ENCODE data around the gene SLN.
"Not testable (repeated sequence)": the region's sequence is repeated elsewhere in the genome, so short reads cannot be mapped to it uniquely, and the experiment has no call there.

Gene SLN

GRCh38 chr11:107711861-107712755 lies at the start of gene SLN:
Gene SLN (minus strand): TSS chr11:107712056.
- DNase-seq (ENCODE audit: insufficient read length, low spot score): no peak
- no peak for FAIRE-seq

DNA sequence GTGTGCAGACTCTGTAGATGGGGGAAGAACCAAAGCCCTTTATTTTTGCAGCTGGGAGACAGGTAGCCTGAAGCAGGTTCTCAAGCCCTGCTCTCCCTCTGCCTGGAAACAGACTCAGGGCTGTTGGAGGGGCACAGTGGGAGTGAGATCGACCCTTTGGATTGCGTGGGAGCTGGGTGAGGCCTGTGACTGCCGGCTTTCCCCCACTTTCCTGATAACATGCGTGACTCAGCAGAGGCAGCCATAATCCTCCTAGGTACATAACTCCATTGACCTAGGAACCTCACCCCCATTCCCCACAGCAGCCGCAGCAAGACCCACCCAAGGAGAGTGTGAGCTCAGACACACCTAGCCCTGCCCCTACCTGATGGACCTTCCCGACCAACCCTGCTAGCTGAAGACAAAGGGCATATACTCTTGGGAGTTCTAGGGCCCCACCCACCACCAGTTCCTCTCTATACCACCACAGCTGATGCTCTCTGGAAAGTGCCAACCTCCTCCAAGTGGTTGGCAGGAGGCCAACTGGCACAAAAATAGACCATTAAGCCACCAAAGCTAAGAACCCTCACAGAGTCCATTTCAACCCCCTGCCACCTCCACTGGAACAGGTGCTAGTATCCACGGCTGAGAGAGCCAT lies 47.0 kb upstream of the SLN start:
- not testable (repeated sequence) for FAIRE-seq; DNase-seq (ENCODE audit: insufficient read length, low spot score)

DNA sequence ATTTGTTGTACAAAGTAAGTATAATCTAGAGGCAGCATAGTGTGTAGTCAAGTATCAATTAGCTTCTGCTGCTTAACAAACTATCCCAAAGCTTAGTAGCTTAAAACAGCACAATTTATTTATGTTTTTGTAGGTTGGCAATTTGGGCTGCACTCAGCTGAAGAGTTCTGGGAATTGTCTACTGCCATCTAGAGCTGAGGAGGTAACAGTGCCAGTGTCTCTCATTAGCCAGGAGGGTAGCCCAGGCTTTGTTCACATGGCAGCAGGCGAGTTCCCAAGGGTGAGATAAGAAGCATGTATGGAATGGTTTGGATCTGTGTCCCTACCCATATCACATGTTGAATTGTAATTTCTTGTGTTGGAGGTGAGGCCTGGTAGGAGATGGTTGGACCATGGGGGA lies 45.8 kb upstream of the SLN start:
- FAIRE-seq (peak; percentile 40), DNase-seq (ENCODE audit: insufficient read length, low spot score) (no peak)

- DNase-seq (ENCODE audit: insufficient read length, low spot score): no peak
- FAIRE-seq: no peak
Observed at GRCh38 chr11:107756553-107756952, 44.7 kb upstream of the SLN start.

- DNase-seq (ENCODE audit: insufficient read length, low spot score) (no peak), FAIRE-seq (no peak)
Observed at GRCh38 chr11:107752949-107753822, 41.3 kb upstream of the SLN start.

DNA sequence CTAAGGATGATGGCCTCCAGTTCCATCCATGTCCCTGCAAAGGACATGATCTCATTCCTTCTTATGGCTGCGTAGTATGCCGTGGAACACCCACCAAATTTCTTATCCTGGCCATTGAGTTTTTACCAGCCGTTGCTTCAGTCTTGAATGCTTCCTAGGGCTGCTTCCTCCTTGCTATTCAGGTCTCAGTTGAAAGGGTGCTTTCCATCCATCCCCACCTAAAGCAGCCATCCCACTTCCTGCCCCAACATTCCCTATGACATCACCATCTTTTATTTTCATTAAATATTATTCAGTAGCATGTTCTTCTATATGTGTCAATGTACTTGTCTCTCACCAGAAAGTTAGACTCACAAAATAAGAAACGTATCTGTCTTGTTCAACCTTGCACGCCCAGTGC lies 40.7 kb upstream of the SLN start:
- FAIRE-seq: no peak
- DNase-seq (ENCODE audit: insufficient read length, low spot score): no peak

- FAIRE-seq (no peak), DNase-seq (ENCODE audit: insufficient read length, low spot score) (no peak)
Observed at GRCh38 chr11:107751082-107751481, 39.2 kb upstream of the SLN start.

DNA sequence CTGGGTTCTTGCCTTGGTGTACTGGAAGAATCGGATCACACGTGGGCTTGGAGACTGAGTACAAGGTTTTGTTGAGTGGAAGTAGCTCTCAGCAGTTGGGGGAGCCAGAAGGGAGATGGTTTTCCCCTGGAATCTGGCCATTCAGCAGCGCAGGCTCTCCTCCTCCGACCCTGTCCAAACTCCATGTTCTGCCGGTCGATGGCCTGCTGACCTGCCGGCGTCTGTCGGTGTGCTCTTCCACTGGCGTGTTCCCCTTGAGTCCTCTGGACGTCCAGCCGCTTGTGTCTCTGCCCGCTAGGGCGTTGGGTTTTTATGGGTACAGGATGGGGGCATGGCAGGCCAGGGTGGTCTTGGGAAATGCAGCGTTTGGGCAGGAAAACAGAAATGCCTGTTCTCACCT lies 38.5 kb upstream of the SLN start:
- FAIRE-seq: no peak

GRCh38 chr11:107747622-107748021 lies 35.8 kb upstream of the SLN start:
- DNase-seq (ENCODE audit: insufficient read length, low spot score) (no peak), FAIRE-seq (no peak)

More for the DNA sequence above, 38.5 kb upstream of the SLN start:
- no peak for DNase-seq (ENCODE audit: insufficient read length, low spot score)

DNA sequence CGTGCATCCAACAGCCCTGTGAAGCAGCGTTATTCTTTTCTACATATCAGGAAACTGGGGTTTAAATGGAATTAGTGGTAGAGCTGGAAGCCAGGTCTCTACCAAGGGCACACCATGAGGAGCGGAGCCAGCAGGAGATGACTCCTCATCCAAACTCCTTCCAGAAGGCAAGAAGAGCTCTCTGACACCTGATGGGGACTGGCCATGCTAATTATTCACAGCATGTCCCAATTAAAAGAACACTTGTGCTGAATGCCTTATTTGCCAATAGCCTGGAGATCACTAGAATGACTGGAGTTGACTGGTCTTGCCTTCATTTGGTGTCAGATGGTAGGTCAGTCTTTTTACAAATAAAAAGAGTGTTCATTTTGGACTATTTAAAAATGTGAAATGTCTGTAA lies 32.9 kb upstream of the SLN start:
- no peak for DNase-seq (ENCODE audit: insufficient read length, low spot score)
- no peak for FAIRE-seq

GRCh38 chr11:107743191-107743590 lies 31.3 kb upstream of the SLN start:
- no peak for FAIRE-seq
- no peak for DNase-seq (ENCODE audit: insufficient read length, low spot score)

DNA sequence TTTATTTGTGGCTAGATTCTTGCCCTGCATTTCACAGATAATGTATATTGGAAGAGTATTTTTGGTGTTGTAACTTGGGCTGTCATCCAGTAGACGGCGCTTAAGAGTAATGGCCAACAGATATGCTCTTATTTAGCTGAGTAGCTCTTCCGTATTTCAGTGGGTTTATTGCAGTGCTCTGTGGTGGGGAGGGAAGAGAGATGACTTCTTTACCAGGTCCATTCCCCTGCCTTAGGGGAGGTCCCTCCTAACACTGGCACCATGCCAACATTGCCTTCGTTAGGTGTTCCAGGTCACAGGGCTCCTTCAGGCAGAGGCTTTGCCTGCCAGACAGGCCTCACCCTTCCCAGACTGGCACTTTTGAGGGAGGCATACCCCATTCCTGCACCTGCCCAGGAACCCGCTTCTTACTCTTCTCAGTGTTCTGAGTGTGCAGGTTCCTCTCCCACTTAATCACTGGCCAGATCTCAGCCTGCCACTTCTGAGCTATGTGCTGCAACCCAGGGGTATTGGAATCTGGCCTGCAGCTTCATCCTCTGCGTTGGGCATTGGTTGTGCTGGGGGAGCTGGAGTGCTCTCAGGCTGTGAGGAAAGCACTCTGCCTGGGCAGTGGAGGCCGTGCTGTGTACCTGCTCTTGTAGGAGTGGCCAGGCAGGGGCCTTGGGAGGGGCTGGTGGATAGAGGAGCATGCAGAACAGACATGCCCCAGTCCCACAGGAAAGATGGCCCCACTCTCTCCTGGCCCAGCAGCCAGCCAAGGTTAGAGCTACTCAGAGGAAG lies 29.4 kb upstream of the SLN start:
- peak; percentile 10 for DNase-seq (ENCODE audit: insufficient read length, low spot score)
- no peak for FAIRE-seq

DNA sequence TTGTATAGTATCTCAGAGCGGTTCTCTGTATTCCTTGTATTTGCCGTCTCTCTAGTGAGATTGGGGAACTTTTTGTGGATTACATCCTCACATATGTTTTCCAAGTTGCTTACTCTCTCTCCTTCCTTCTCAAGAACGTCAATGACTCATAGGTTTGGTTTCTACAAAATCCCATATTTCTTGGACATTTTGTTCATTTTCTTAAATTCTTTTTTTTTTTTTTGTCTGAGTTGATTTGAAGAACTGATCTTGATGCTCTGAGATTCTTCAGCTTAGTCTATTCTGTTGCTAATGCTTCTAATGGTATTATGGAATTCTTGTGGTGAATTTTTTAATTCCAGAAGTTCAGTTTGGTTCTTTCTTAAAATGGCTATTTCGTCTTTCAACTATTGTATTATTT lies 28.4 kb upstream of the SLN start:
- no peak for FAIRE-seq

GRCh38 chr11:107736546-107736945 lies 24.7 kb upstream of the SLN start:
- no peak for DNase-seq (ENCODE audit: insufficient read length, low spot score)
- FAIRE-seq: no peak

More for the DNA sequence above, 28.4 kb upstream of the SLN start:
- no peak for DNase-seq (ENCODE audit: insufficient read length, low spot score)

DNA sequence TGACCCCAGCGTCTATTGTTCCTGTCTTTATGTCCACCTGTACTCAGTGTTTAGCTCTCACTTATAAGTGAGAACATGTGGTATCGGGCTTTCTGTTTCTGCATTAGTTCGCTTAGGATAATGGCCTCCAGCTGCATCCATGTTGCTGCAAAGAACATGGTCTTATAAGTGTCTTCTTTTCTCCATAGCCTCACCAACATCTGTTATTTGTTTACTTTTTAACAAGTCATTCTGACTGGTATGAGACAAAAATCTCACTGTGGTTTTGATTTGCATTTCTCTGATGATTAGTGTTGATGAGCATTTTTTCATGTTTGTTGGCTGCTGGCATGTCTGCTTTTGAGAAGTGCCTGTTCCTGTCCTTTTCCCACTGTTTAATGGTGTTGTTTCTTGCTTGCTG lies 21.7 kb upstream of the SLN start:
- no peak for FAIRE-seq
- DNase-seq (ENCODE audit: insufficient read length, low spot score): no peak

- FAIRE-seq (no peak), DNase-seq (ENCODE audit: insufficient read length, low spot score) (no peak)
Observed at GRCh38 chr11:107732689-107733051, 20.8 kb upstream of the SLN start.

DNA sequence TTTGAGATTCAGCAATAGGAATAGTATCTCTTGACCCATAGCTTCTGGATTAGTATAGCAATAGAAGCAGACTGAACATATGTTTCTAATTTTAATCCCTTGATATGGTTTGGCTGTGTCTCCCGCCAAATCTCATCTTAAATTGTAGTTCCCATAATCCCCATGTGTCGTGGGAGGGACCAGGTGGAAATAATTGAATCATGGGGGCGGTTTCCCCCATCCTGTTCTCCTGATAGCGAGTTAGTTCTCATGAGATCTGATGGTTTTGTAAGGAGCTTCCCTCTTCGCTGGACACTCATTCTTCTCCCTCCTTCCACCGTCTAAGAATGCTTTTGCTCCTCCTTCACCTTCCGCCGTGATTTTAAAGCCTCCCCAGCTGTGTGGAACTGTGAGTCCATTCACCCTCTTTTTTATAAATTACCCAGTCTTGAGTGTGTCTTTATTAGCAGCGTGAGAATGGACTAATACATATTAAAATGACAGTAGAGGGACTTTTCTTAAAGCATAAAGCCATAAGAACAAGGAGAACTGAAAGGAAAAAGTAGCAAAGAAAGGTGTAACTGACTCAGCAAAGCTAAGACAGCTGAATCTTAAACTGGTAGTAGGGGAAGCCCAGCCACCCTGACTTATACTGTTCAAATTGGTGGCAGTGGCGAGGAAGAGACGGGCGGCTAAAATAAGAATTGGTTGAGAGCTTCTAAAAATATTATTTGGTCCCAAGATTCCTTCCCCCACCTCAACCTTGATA lies 20.3 kb upstream of the SLN start:
- FAIRE-seq (no peak), DNase-seq (ENCODE audit: insufficient read length, low spot score) (no peak)

DNA sequence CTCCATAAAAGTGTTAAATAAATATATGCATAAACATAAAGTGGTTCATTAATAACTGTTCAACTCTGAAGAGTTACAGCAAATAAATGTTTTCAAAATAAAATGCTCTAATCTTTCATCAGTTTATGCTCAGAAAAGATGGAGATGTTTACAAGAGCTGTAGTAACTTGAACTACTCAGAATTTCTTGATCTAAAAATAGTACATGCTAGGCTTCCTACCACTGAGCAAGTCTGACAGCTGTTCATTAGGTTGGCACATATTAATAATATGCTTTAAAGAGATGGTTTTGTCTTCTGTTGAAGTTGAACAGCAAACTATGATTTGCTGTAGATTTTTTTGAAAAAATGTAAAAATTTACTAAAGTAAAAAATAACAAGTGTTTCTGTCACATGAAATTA lies 10.8 kb upstream of the SLN start:
- no peak for DNase-seq (ENCODE audit: insufficient read length, low spot score)
- FAIRE-seq: no peak

GRCh38 chr11:107721207-107721606 lies 9.4 kb upstream of the SLN start:
- FAIRE-seq: no peak
- no peak for DNase-seq (ENCODE audit: insufficient read length, low spot score)

GRCh38 chr11:107720303-107720774 lies 8.5 kb upstream of the SLN start:
- FAIRE-seq (no peak), DNase-seq (ENCODE audit: insufficient read length, low spot score) (no peak)

All from HTR-8/SVneo (cell line).